Ascending aorta (tissue), 2 donors: ENCODE results near the gene ELOA2. TPM values are rescaled to one million over a fixed set of nuclear protein-coding genes. Genes with fewer than 3 reads are reported as not detected.
"Not testable (repeated sequence)": the region's sequence is repeated elsewhere in the genome, so short reads cannot be mapped to it uniquely, and the experiment has no call there.

Experiments
- DNase-seq, 2 donors: peaks; one replicate each; pipeline ENCODE4 v3.0.0-alpha.2; 2019; ENCODE audit warnings: low spot score in 2 of 2
- H3K27ac ChIP-seq, 2 donors: fragments of 200-600 bp; sonication (generic); one replicate each; pipeline ENCODE4 v1.5.1; 2016 to 2017; ENCODE audit warnings: mild to moderate bottlenecking in 1 of 2
- H3K27me3 ChIP-seq: fragments of 200-600 bp; sonication (generic); one replicate; pipeline ENCODE4 v1.5.1; 2017
- H3K36me3 ChIP-seq, 2 donors: fragments of 200-600 bp; sonication (generic); one replicate each; pipeline ENCODE4 v1.5.1; 2016
- H3K4me1 ChIP-seq, 2 donors: fragments of 200-600 bp; sonication (generic); one replicate each; pipeline ENCODE4 v1.5.1; 2016 to 2017; ENCODE audit warnings: mild to moderate bottlenecking in 1 of 2
- H3K4me3 ChIP-seq, 2 donors: fragments of 200-600 bp; sonication (generic); one replicate each; pipeline ENCODE4 v1.5.1; 2016 to 2017; ENCODE audit warnings: mild to moderate bottlenecking in 1 of 2
- H3K9me3 ChIP-seq, 2 donors: fragments of 200-600 bp; sonication (generic); one replicate each; pipeline ENCODE4 v1.5.1; 2016
- intact Hi-C: fragments of 100-400 bp; cut with DNase I; formaldehyde crosslinking; loops from one replicate; pipeline ENCODE4 v1.15.1; 2023
- total RNA-seq: library from RNA; depleted of rRNA; stranded (reverse); fragments of >200 nt; gene quantifications from one replicate; pipeline ENCODE4 v1.1.0, GENCODE V29; 2016

Gene ELOA2
- total RNA-seq, 1 donor from 2014 or later, result not detected

DNA sequence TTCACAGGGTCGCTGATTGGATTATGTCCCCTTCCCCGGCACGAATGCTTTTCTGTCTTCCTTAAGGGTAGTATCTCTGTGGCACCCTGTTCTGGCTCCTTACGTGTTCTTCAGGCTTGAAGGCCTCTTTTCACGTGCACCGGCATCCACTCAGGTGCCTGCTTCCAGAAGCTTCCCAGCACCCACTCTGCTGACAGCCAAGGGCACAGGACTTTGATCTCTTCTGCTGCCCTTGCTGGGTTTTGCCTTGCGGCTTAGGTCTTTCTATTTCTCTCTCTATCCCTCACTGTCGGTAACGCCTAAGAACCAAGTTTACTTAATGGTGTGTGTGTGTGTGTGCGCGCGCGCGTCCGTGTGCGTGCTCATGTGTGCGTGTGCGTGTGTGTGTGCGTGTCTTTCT is 14.7 kb downstream of the ELOA2 start:
- H3K27me3 ChIP-seq, H3K27ac ChIP-seq, intact Hi-C loops, H3K9me3 ChIP-seq, H3K4me1 ChIP-seq, H3K36me3 ChIP-seq, H3K4me3 ChIP-seq, DNase-seq: not testable (repeated sequence)

DNA sequence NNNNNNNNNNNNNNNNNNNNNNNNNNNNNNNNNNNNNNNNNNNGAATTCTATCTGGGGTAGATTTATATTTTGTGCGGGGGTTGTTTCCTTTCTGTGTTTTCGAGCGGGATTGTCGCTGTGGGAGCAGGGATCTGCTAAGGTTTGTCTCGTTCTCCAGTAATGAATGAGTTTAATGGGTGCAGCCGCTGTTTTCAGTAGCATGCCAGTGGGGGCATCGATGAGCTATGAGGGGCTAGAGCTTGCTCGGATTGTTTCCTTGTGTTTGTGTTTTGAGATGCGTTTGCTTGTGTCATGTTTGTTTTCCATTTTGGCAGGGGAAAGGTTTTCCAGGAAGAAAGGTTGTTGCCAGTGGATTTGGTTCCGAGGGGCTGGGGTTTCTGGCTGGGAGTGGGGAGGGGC is 15.6 kb downstream of the ELOA2 start:
- H3K4me1 ChIP-seq, H3K9me3 ChIP-seq, H3K27ac ChIP-seq, H3K4me3 ChIP-seq, H3K27me3 ChIP-seq, DNase-seq, intact Hi-C loops, H3K36me3 ChIP-seq: not testable (repeated sequence)

Other genes with a start within 250 kb of the ELOA2 start
- gene PIAS2, start 118.1 kb downstream of the ELOA2 start, total RNA-seq, result 54.5 TPM
- gene KATNAL2, start 118.0 kb downstream of the ELOA2 start, total RNA-seq, result not detected
- 3.5 TPM for gene HDHD2, start 114.9 kb upstream of the ELOA2 start, total RNA-seq
- gene IER3IP1, start 140.7 kb upstream of the ELOA2 start, total RNA-seq, result 10.0 TPM
- not detected for gene SKOR2, start 216.0 kb upstream of the ELOA2 start, total RNA-seq